ENCODE data around the gene JARID2. TPM values are rescaled to one million over a fixed set of nuclear protein-coding genes. Genes with fewer than 3 reads are reported as not detected.

Gene JARID2
- total and polyA plus RNA-seq, 9 of the 15 experiments (the other 6 are each of a cell fraction or from before 2014, with no cell fraction given), result 5.0 to 29.0 (median 15.6) TPM

DNA sequence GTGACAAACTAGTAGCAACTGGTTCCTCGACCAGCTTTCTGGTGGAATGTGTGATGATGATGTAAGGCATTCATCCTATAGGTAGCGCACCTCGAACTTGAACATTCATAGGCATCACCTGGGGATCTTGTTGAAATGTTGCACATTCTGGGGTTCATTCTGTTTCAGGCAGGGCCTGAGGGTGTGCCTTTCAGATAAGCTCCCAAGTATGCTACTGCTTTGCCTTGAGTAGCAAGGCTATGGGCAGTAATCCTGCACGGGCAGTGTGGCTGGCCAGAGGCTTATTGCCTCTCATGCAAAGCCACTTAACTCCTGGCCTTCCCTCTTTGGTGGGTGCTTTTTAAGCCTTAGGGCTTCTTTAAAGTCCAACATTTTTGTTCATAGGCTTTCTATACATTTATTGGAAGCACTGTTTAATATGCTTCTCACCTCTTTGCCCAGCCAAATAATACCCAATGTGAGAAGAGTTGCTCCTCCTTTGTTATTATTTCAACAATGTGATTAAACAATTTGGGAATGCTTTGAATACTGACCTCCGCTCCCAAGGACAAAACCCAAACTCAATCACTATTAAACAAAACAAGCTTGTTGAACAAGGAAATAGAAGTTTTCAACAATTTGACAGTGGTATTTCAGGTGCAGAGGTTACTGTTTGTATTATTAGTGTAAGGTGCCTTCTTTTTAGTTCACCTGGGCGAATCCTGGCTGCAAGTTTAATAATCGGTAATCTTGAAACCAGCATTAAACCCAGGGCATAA, 57.5 kb downstream of the JARID2 start (continued):
- TF ChIP-seq, protein P1, sequence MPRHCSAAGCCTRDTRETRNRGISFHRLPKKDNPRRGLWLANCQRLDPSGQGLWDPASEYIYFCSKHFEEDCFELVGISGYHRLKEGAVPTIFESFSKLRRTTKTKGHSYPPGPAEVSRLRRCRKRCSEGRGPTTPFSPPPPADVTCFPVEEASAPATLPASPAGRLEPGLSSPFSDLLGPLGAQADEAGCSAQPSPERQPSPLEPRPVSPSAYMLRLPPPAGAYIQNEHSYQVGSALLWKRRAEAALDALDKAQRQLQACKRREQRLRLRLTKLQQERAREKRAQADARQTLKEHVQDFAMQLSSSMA (CRISPR knock-in tag; IDR thresholded peaks at IDR 0.05), result 0 out of 2 replicates have a peak, but pooled peaks have one; percentile 8
- TF ChIP-seq KLF10 (CRISPR knock-in tag; IDR thresholded peaks at IDR 0.05), result no peak
- no peak for TF ChIP-seq SLC30A9 (CRISPR knock-in tag; IDR thresholded peaks at IDR 0.05)
- TF ChIP-seq FOXA1 (IDR thresholded peaks at IDR 0.05; ENCODE audit: borderline replicate concordance), result no peak
- TF ChIP-seq, protein P2, sequence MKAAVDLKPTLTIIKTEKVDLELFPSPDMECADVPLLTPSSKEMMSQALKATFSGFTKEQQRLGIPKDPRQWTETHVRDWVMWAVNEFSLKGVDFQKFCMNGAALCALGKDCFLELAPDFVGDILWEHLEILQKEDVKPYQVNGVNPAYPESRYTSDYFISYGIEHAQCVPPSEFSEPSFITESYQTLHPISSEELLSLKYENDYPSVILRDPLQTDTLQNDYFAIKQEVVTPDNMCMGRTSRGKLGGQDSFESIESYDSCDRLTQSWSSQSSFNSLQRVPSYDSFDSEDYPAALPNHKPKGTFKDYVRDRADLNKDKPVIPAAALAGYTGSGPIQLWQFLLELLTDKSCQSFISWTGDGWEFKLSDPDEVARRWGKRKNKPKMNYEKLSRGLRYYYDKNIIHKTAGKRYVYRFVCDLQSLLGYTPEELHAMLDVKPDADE (conservative IDR thresholded peaks at IDR 0.05; ENCODE audit: control insufficient read depth, low read depth, low read length), result no peak

DNA sequence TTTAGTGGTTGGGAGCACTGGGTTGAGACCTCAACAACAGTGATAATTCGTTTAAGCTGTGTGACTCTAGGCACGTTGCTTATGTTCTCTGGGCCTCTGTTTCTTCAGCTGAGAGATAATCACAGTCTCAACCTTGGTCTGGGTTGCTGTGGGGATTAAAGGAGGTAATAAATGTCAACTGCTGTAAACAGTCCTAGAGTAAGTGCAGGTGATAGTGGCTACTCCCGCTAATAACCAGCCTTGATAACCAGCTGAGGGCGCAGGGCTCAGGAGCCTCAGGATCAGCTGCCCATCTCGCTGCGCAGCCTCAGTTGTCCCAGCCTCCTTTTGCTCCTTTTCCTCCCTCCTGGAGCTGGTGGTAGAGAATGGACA, 58.0 kb downstream of the JARID2 start:
- H3K4me2 ChIP-seq (ENCODE audit: insufficient read depth, low read length), result peak overlapping the region; percentile 53
- peaks cover 38 to 80% of the 10 kb centered on the region in 2 experiments for H3K4me1 ChIP-seq (replicated peaks in 1 of 2; ENCODE audit: control insufficient read depth in 2 of 2, insufficient read depth in 2 of 2, low read length in 2 of 2)
- ATAC-seq (peak; percentile 3; the same call in 2 of the 3 replicates), FAIRE-seq (no peak), DNase-seq (ENCODE audit: extremely low read depth in 1 of 4, low spot score in 3 of 4) (peak in 1 of 4 experiments; percentile 44)
- H3K9ac ChIP-seq (ENCODE audit: insufficient read depth in 1 of 2, low read depth in 2 of 2, low read length in 2 of 2), result peak overlapping the region in 1 of 2 experiments; percentile 18; a peak in 1 of 4 replicates
- no peak overlapping the region for H2AFZ ChIP-seq (ENCODE audit: low read depth, low read length)
- no peaks in the 10 kb centered on the region for H3K9me3 ChIP-seq (replicated peaks; ENCODE audit: control insufficient read depth, insufficient read depth, low read depth, low read length)
- BruUV-seq (replicated peaks), result no TSS peak
- WGBS (ENCODE audit: insufficient coverage, low coverage, missing lambda C conversion rate), result 15% methylated on average over 4 of the region's 6 CpGs
- in situ Hi-C loops (cut with MboI) (no loop called here), intact Hi-C loops (cut with micrococcal nuclease) (loop anchor here (1.0 kb wide), 1 partner anchor 38 kb away; no protein-coding TSS in a partner anchor)
- peaks cover 98% of the 10 kb centered on the region for H3K79me2 ChIP-seq (ENCODE audit: control insufficient read depth, insufficient read depth, low read length)
- H3K27ac ChIP-seq (ENCODE audit: extremely low read depth, low read depth, low read length), result peak overlapping the region; percentile 20; the same call in 2 of the 3 replicates
- H3K36me3 ChIP-seq (ENCODE audit: control insufficient read depth, insufficient read depth, low read length), result peaks cover 2% of the 10 kb centered on the region
- POLR2A ChIA-PET, result interaction anchor here (0.7 to 2.3 kb wide), 6 partner anchors 12 to 246 kb away, joined by 3 to 9 read pairs (median 4); no protein-coding TSS in a partner anchor
- peaks cover 18% of the 10 kb centered on the region; the same call in 1 of the 2 replicates for H4K20me1 ChIP-seq (replicated peaks; ENCODE audit: control insufficient read depth, insufficient read depth, low read length)
- H3K4me3 ChIP-seq, result no peak overlapping the region
- H3K27me3 ChIP-seq (ENCODE audit: control insufficient read depth in 2 of 2, insufficient read depth in 2 of 2, low read length in 2 of 2), result no peaks in the 10 kb centered on the region
- CTCF ChIA-PET (ENCODE audit: low intra/inter-chr PET ratio), result no interaction called here
- peaks cover 3% of the 10 kb centered on the region for H3K9me1 ChIP-seq (ENCODE audit: control insufficient read depth, insufficient read depth, low read length)
- TF ChIP-seq CBFA2T2 (conservative IDR thresholded peaks at IDR 0.05) (0 out of 2 replicates have a peak, but pooled peaks have one; percentile 4), MXI1 (IDR thresholded peaks at IDR 0.05; ENCODE audit: low read depth, low read length) (no peak), CHD1 (IDR thresholded peaks at IDR 0.05; ENCODE audit: low read length) (no peak), SAFB (IDR thresholded peaks at IDR 0.05; ENCODE audit: borderline replicate concordance, low read depth, low read length) (no peak), NR3C1 (CRISPR knock-in tag; IDR thresholded peaks at IDR 0.05) (no peak), ZNF551 (CRISPR knock-in tag; IDR thresholded peaks at IDR 0.05) (no peak), RCOR1 (IDR thresholded peaks at IDR 0.05; ENCODE audit: borderline replicate concordance in 1 of 2, low read depth in 2 of 2, low read length in 2 of 2) (peak in 1 of 2 experiments; percentile 37; a peak in 1 of 4 replicates), MTA3 (IDR thresholded peaks at IDR 0.05; ENCODE audit: borderline replicate concordance) (0 out of 2 replicates have a peak, but pooled peaks have one; percentile 17)
- TF ChIP-seq, protein P3, sequence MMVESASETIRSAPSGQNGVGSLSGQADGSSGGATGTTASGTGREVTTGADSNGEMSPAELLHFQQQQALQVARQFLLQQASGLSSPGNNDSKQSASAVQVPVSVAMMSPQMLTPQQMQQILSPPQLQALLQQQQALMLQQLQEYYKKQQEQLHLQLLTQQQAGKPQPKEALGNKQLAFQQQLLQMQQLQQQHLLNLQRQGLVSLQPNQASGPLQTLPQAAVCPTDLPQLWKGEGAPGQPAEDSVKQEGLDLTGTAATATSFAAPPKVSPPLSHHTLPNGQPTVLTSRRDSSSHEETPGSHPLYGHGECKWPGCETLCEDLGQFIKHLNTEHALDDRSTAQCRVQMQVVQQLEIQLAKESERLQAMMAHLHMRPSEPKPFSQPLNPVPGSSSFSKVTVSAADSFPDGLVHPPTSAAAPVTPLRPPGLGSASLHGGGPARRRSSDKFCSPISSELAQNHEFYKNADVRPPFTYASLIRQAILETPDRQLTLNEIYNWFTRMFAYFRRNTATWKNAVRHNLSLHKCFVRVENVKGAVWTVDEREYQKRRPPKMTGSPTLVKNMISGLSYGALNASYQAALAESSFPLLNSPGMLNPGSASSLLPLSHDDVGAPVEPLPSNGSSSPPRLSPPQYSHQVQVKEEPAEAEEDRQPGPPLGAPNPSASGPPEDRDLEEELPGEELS (CRISPR knock-in tag; IDR thresholded peaks at IDR 0.05; ENCODE audit: borderline replicate concordance), result no peak
- TF ChIP-seq, protein P4, sequence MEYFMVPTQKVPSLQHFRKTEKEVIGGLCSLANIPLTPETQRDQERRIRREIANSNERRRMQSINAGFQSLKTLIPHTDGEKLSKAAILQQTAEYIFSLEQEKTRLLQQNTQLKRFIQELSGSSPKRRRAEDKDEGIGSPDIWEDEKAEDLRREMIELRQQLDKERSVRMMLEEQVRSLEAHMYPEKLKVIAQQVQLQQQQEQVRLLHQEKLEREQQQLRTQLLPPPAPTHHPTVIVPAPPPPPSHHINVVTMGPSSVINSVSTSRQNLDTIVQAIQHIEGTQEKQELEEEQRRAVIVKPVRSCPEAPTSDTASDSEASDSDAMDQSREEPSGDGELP (CRISPR knock-in tag; IDR thresholded peaks at IDR 0.05; ENCODE audit: borderline replicate concordance), result 0 out of 2 replicates have a peak, but pooled peaks have one; percentile 40

Measured in K562 (cell line).